Ureter (tissue), 1 donor: Measurements from ENCODE around the gene TMEM114. TPM values are rescaled to one million over a fixed set of nuclear protein-coding genes. Genes with fewer than 3 reads are reported as not detected.

Source experiments
- DNase-seq: peaks from one replicate; pipeline ENCODE4 v3.0.0-alpha.2; 2020; ENCODE audit warnings: low spot score
- total RNA-seq: library from RNA; stranded (reverse); gene quantifications from one replicate; pipeline ENCODE4 v1.2.4, GENCODE V29; 2023
- donor health status: DM: yes; HTN: yes; CAD: no.

The TMEM114 gene
- not detected for total RNA-seq

DNA sequence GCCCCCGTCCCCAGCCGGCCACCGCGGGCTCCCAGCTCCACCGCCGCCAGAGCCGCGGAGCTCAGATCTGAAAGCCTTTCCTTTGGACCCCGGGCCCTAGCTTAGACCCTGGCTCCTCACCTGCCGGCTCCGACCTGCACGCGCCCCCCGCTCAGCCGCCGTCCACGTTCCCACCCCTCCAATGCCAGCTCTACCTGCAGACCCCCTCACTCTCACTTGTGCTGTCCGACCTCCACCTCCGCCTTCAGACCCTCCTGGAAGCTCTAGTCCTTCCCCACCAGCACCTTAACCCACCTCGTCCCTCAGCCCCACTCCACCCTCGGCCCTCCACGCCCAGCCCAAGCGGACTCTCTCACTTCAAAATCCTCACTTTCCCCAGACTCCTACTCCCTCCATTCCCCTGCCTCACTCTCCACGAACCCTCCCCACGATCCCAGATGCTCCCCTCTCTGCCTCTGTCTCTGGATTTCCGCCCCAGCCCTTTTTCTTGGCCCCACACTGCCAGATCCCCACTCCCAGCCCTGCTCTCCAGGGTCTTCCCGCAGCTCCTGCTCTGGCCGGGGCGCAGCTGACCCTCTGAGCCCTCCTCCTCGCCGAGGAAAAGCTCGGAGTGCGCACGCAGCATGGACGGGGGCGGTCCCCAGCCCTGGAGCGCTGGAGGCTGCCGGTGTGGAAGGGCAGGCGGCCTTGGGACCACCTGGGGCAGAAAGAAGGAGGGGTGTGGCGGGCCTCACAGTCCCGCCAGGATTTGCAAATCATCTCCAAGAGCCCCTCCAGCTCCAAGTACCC is at the start of gene TMEM114:
Gene TMEM114 (minus strand): TSS at position 612 of the 789 bp plus-strand sequence. CDS start 673 bp downstream, outside the sequence.
- no peak for DNase-seq

DNA sequence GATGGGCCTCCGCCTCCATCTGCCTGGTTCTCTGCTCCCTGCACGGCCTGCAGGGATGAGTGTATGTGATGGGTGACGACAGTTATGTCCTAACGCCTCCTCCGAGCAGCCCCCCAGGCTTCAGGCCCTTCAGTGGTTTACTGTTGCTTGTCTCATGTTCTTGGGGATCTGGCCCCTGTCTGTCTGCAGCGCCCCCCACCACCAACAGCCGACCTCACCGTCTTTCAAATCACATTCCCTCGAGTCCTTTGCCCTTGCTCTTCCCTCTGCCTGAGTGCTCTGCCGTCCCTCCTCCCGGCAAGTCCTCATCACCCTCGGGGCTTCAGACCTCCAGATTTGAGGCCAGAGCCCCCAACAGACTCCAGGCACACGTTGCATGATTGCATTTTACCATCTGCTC is 49.4 kb upstream of the TMEM114 start:
- no peak for DNase-seq

DNA sequence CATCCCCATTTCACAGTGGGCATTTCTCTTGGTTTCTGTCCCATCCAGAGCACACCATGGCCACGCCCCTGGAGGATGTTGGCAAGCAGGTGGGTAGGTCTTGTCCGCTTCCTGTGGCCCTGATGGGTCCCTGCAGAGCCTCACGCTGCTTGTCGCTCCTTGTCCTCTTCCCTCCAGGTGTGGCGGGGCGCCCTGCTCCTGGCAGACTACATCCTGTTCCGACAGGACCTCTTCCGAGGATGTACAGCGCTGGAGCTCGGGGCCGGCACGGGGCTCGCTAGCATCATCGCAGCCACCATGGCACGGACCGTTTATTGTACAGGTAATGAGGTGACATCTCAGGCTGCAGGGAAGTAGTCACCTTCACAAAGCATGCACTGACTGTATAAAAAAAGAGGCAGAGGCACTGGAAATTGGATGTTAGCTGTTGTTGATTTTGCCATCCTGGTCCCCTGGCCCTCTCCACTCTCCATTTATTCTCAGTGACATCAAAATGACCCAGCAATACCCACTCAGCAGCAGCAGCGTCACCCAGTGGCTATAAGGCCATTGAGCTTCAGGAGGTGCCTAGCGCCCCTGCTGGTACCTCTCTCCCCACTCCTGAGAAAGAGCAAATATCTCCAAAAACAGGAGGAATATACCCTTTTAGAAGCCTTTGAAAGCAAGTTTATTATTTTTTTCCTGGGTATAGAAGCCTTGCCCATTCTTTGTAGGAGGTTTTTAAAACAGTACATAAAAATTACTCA is 44.9 kb upstream of the TMEM114 start:
- DNase-seq, result no peak

DNA sequence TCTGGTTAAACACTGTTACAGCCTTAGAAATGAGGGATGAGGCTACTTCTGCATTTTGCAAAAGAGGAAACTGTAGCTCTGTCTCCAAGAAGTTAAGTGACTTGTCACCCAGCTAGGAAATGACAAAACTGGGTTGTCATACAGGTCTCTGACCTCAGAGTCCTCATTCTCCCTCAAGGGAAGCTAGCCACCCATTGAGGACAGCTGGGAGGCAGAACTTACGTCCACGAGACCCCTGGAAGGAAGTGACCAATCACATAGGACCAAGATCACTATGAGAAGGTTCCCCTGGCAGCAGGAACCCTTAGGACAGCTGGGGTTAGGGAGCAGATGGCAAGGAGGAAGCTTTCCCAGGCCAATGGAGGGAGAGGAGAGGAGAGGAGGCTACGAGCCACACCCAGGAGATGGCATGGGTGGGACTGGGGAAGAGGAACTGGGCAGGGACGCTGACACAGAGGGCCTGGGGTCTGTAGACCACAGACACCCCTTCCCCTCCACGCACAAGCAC is 42.4 kb upstream of the TMEM114 start:
- DNase-seq, result no peak

DNA sequence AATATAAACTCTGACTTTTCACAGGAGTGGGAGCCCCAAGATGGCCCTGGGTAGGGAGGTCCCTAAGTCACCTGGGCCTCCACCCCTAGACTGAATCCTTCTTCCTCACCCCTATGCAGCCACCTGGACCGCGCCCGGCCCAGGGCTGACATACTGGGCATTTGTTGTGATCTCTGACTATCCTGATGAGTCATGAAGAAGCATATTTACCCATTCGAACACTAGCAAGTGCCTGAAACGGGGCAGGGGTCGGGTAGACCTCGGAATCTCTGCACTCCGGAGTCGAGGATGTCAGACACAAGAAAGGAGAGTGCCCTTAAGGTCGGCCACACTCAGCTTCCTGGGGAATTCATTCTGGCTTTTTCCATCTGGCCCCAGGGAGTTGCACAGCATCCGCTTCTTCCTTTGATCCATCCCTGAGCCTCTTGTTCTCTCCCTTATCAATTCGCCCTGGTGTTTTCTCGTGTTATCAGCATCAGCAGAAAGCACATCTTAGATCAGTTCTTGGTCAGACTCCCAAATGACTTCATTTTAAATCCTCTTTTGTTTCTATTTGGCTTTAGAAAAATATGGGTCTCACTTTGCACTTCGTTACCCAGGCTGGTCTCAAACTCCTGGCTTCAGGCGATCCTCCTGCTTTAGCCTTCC is 41.6 kb upstream of the TMEM114 start:
- no peak for DNase-seq

DNA sequence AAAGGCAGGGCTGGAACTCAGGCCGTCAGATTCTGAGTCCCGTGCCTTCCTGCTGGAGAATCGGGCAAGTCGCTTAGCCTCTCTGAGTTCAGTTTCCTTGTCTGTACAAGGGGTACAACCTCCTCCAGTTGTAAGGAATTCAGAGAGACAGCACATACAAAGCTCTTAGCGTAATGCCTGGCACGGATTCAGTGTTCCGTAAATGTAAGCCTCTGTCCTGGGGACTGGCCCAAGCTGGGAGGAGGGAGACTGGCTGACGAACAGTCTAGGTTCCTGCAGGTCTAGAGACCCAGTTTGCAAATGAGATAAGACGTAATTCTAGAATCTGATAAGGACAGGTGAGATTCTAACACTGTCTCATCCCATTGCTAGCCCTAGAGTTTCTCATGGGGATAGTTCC is 41.1 kb upstream of the TMEM114 start:
- DNase-seq, result no peak

DNA sequence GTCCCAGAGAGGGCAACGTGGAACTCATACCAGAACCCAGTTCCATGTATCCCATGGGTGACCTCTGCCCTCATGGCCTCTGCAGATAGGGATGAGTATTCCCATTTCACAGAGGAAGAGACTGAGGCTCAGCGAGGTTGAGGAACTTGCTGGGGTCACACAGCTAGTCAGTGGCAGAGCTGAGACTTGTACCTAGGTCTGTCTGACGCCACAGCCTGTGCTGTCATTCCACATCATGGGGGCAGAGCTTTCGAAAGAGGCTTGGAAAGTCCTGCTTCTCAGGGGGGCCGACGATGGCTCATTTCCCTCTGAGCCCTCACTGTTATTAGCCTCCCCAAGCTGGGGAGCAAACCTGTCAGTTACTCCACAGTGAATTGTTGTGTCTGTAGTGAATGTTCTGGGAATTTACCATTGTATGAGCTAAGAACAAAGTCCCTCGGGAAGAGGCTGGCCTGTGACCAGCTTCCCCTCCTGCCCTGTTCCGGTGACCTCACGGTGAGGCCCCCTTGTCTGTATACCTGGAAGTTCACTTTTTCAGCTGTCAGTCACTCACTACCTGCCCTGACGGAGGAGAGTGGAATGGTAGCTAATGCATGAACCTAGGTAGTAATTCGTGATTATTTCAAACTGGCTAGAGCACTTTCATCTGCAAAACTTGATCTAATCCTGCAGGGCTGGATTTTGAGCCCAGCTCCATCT is 40.1 kb upstream of the TMEM114 start:
- DNase-seq, result no peak

DNA sequence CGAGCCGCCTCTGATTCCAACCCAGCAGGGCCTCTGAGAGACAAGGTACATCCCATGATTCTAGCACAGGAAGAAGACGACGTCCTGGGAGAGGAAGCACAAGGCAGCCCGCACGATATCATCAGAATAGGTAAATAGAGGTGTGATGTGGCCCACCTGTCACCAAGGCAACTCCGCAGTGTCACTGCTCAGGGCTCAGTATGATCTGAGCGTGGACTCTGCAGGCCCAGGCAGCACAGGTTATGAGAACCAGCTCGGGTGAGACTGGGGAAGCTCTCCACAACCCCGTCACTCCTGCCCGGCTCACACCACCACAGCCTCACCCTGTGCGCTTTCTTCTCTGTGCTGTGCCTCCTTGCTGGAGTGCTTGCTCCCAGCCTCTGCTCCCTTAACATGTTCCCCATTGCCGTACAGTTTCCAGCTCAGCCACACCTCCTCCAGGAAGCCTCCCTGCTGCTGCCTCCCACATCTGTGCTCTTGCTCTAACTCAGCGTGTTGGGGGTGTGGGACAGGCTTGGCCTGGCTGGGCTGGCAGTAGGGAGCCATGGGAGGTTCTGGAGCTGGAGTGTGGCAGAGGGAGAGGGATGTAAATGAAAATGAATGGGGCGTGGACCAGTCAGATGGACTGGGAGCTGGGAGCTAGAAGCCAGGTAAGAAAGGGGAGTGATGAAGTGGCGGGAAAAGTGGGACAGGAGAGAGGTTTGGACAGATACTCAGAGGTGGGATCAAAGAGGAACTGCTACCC is 38.8 kb upstream of the TMEM114 start:
- no peak for DNase-seq

DNA sequence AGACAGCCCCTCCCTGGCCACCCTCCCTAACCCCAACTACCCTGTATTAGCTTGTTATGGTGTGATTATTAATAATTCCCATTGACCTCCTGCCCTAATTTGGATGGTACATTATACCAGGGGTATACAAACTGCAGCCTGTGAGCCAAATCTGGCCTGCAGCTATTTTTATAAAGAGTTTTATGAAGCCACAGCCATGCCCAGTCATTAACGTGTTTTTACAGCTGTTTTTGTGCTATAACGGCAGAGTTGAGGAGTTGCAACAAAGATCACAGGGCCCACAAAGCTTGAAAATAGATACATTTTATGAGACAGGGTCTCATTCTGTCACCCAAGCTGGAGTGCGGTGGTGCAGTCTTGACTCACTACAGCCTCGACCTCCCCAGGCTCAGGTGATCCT is 37.1 kb upstream of the TMEM114 start:
- DNase-seq, result no peak

DNA sequence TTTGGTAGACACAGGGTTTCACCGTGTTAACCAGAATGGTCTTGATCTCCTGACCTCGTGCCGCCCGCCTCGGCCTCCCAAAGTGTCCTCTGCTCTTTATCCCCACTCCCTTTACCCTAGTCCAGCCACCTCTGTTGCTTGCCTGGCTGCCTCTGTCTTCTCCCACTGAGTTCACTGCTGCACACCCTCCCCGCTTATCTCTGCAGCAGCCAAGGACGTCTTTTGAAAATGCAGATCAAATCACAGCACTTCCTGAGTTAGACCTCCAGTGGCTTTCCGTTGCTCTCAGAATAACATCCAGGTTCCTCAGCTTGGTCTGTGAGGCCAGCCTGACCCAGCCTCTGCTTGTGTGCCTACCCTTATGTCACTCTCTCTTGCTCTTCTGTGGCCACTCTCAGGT is 36.6 kb upstream of the TMEM114 start:
- DNase-seq, result no peak

DNA sequence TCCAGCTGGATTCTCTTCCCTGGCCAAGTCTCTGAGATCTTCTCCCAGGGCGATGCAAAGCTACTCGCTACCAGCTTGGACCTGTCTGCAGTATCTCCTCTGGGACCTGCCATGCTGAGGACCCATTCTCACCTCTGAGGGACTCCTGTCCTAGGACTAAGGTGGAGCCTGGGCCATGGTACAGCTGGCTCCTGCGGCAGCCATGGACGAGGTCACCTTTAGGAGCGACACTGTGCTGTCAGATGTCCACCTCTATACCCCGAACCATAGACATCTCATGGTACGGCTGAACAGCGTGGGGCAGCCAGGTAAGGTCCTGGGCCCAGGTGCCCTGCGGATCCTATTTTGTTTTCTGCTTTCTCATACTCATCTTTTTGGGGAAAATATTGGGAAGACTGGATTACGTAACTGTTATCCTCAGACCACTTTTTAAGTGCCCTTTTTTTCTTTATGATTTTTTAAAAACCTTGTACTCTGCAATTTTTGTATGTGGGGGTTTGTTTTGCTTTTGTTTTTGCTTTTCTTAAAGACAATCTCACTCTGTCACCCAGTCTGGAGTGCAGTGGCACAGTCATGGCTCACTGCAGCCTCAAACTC is 35.3 kb upstream of the TMEM114 start:
- DNase-seq, result no peak

DNA sequence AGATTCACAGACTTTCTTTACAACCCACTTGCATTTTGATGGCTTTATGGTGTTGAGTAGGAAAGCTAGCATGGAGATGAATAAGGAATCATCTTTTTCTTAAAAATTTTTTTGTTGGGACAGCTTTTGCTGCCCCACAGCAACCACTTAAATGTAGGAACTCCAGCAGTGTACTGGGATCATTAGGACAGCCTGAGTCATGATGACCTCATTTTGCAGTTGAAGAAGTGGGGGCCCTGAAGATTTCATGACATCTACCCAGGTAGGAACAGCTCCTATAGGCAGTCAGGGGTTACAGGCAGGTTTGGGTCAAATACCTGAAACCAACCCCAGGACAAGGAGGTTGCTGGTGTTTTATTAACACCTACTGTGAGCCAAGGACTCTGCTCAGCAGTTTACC is 33.3 kb upstream of the TMEM114 start:
- no peak for DNase-seq

DNA sequence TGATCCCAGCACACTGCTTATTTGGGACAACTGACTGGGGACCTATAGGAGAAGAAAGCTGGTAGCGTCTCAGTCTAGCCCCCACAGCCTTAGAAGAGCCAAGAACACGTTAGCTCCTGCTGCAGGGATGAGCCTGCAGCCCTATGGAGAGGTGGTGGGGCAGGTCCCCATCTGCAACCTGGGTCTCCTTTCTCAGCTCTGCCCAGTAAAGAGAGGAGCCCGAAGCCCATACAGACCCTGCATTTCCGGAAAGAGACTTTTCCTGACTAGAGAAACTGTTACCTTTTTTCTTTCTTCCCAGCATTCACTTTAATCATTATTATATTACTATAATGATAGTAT is 32.0 kb upstream of the TMEM114 start:
- no peak for DNase-seq

DNA sequence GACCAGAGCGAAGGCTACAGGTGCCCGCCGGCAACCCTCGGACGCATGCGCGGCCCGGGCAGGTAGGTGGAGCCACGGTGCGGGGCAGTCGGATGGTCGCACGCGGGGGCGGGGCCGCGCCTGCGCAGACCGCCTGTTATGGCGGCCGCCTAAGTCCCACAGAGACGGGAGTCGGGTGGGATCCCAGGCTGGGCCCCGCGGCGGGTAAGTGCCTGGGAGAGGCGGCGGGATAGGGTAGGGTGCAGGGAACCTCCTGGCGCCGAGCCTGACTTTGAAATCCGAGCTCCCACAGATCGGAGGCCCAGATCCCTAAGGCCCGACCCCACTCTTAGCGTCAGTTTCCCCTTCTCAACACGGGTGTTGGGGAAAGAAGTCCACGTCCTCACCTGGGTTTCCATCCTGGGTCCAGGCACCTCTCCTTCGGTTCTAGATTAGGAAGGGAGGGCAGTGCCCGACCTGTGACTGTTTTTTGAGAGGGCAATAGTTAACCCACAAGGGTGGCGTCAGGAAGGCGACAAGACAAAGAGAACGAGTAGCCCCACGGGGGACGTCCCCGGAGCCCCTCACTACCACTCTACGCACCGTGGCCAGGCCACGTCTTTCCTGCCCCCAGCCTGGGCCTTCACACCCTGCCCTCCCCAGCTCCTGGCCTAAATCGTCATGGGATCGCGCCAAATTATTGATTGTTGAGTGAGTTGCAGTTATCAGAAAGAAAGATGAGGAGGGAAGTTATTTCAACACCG is 31.4 kb upstream of the TMEM114 start, which contains the start of gene METTL22:
Gene METTL22 (plus strand): TSS at position 127 of the 743 bp plus-strand sequence. CDS start 3,968 bp downstream, outside the sequence.
- peak; percentile 89 for DNase-seq

DNA sequence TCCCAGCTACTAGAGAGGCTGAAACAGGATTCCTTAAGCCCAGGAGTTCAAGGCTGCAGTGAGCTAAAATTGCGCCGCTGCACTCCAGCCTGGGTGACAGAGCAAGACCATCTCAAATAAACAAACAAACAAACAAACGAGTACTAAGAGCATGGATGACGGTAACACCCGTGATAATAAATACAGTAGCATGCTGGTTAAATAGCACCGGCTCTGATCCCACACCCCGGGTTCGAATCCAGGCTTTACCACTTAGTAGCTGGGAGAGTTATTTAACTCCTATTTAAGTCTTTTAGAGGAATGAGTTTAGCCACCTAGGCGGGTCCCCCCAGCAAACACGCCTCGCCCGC is 30.9 kb upstream of the TMEM114 start:
- no peak for DNase-seq

DNA sequence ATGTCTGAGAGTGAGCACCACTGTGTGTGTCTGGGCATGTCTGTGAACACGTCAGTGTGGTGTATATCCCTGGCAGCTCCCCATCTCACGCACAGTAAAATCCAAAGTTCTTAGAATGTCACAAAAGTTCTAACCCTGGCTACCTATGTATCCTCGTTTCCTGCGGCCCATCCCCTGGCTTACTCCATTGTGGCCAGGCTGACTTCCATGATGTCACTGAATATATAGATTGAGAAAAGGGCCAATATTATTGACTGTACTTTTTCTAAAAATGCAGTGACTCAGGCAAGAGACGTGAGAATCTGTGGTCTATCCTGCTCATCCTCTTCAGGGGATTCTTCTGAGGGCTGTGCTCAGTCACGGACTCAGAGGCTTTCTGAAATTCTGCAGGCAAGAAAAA is 30.2 kb upstream of the TMEM114 start:
- DNase-seq, result no peak

DNA sequence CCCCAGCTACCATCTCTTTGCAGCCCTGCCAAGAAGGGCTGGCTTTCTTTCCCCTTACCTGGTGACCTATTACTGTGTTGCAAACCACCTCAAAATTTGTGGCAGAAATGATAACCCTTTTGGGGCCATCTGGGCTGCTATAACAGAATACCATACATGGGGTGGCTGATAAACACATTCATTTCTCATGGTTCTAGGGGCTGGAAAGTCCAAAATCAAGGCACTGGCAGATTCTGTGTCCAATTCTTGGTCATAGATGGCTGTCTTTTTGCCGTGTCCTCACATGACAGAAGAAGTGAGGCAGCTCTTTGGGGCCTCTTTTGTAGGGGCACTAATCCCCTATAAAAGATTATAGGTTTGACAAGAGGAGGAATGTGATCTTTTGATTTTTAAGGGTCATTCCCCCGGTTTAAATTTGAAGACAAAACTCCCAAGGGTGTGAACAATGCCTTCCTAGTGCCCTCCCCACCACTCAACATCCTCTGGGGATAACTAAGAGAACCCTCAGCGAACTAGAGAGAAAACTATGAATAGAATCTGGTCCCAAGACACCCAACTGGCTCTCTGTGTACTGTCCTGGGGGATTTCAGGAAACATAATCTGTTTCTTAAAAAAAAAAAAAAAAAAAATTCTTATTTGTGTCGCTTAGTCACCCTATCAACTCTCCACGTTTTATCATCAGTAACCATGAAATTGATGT is 29.5 kb upstream of the TMEM114 start:
- no peak for DNase-seq

DNA sequence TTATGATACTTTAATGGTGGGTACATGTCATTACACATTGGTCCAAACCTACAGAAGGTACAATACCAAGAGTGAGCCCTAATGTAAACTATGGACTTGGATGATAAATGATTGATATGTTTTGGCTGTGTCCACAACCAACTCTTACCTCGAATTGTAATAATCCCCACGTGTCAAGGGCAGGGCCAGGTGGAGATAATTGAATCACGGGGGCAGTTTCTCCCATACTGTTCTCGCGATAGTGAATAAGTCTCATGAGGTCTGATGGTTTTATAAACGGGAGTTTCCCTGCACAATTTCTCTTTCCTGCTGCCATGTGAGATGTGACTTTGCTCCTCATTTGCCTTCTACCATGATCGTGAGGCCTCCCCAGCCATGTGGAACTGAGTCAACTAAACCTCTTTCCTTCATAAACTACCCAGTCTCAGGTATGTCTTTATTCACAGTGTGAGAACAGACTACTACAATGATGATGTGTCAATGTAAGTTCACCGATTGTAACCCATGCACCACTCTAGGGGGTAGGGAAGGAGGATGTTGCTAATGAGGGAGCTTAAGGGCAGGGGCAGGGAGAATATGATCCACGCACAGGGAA is 24.2 kb upstream of the TMEM114 start:
- no peak for DNase-seq
